Stimulated activated CD8-positive, alpha-beta memory T cell treated with anti-CD3 and anti-CD28 coated beads, Interleukin-2, amount 100 ng/mL, for 48 hours (primary cell): ENCODE measurements around the gene NPHP4.
"Not testable (repeated sequence)": the region's sequence is repeated elsewhere in the genome, so short reads cannot be mapped to it uniquely, and the experiment has no call there.

Source experiments
- DNase-seq, 2 donors: peaks; one replicate each; pipeline ENCODE4 v3.0.0-alpha.2; 2020; ENCODE audit warnings: low read depth in 2 of 2

NPHP4 gene

GRCh38 chr1:6024376-6024775, 32.2 kb upstream of the NPHP4 start:
- no peak for DNase-seq

GRCh38 chr1:6023346-6023745, 31.1 kb upstream of the NPHP4 start:
- DNase-seq, result no peak

- DNase-seq, result no peak
These were observed 30.0 kb upstream of the NPHP4 start for GRCh38 chr1:6022193-6022592.

DNA sequence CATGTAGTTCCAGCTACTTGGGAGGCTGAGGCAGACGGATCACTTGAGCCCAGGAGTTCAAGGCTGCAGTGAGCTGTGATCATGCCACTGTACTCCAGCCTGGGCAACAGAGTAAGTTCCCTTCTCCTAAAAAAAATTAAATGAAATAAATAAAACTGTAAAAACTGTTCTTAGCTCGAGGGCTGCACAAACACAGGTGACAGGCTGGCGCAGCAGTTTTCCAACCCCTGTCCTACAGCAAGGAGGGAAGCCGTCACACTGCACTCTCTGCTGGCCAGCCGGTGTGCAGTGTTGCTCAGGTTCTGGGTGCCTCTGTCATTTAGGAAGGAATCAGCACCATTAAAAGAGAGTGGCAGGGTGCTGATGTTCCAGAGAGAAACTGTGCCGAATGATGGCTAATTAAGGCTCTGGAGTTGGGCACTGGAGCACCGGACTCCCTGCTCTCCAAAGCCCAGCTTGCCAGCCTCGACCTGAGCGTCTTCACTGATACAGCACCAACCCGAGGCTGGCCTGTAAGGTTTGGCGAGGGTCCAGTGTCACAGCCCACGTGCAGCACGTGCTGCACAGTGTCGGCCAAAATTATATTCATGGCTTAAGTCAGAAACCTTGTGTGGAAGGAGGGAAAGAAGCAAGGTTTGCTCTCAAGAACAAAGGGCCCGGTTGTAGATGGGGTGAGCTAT, 27.1 kb upstream of the NPHP4 start:
- no peak for DNase-seq

DNA sequence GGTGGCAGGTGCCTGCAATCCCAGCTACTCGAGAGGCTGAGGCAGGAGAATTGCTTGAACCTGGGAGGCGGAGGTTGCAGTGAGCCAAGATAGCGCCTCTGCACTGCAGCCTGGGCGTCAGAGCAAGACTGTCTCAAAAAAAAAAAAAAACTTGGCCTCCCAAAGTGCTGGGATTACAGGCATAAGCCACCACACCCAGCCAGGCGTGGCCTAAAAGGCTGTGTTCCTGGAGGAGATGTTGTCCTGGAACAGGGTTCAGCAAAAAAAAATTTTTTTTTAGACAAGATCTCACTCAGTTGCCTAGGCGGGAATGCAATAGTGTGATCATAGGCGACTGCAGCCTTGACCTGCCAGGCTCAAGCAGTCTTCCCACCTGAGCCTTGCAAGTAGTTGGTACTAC, 25.4 kb upstream of the NPHP4 start:
- DNase-seq, result not testable (repeated sequence)

DNA sequence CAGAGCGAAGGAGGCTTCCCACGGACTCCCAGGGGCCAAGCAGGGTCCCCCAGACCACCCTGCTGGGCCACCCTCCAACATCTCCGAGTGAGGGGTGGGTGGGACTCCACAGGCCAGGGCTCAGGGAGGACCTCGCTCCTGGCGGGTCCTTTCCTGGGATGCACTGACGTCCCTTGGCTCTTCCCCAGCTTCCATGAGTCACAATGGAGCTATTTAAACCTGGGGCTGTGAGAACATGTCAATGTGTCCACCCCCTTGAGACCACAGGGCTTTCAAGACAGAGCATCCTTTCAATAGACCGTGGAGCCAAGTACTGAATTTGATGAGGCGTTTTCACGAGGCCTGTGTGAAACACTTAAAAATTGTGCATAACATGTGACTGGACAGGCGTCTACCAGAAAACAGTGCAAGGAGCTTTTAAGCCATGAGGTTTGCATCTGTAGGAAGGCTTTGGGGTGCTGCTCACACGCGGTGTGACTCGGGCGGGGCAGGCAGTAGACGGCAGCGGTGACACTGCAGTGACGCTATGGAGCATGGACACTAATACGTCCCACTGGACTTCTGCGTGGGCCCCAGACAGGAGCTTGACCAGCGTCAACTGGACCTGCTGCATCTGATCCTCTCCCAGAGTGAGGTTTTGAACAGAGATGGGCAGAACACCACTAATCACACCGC, 24.1 kb upstream of the NPHP4 start:
- DNase-seq, result no peak

DNA sequence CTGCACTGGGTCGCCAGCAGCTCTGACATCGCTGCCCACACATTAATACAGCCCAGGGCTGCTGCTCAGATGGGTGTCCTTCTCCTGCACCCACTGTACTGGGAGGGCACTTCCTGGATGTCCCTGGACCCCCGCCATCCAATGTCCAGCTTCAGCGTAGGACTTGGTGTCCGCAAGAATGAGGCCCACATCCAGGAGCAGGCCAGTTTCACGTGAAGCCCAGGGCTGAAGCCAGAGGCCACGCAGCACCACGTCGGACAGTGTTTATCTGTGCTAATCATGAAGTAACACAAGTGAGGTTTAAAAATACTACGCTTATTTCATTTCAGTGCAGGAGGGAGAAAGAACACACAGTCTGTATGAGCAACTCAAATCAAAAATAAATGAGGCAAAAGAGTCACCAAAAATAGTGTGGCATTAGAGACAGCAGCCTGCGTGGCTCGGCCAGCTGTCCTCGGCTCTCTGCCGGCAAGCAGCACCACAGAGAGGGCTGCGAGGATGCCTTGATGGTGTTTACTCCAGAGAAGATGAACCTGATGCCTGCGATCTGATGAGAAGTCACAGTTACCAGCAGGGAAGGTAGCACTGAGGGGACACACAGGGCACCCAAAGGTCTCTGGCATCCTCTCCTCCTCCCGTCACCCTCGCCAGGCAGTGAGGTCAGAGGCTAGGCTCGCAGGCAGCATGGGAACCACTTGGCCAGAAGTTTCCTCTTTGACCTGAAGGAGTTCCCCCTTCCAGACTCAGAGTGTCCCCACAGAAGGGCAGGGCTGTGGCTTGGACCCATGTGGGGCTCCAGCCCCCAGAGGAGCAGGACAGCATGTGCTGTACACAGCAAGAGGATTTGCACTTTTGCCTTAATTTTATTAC, 22.1 kb upstream of the NPHP4 start:
- no peak for DNase-seq

DNA sequence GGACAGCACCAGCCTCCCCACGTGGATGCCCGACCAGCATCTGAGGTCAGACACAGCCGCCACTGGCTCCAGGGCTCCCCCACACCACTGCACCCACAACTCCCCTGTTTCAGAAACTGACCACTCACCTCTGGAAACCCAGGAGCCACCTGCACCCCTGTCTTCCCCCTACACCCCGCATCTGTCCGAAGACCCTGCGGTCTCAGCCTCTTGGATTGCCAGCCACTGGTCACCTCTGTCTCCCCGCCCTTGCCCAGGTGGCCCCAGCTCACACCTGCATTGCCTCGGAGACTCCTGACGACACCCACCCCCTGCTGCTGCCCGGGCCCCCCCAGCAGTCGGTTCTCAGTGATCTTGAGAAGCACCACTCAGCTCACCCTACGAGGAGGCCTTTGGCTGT, 21.3 kb upstream of the NPHP4 start:
- DNase-seq, result no peak

- DNase-seq, result no peak
These were observed 20.5 kb upstream of the NPHP4 start for GRCh38 chr1:6012529-6013318.

- DNase-seq, result no peak
These were observed 19.7 kb upstream of the NPHP4 start for GRCh38 chr1:6011946-6012258.

GRCh38 chr1:6011161-6011945, 19.1 kb upstream of the NPHP4 start:
- no peak for DNase-seq

GRCh38 chr1:6010554-6010953, 18.3 kb upstream of the NPHP4 start:
- no peak for DNase-seq

DNA sequence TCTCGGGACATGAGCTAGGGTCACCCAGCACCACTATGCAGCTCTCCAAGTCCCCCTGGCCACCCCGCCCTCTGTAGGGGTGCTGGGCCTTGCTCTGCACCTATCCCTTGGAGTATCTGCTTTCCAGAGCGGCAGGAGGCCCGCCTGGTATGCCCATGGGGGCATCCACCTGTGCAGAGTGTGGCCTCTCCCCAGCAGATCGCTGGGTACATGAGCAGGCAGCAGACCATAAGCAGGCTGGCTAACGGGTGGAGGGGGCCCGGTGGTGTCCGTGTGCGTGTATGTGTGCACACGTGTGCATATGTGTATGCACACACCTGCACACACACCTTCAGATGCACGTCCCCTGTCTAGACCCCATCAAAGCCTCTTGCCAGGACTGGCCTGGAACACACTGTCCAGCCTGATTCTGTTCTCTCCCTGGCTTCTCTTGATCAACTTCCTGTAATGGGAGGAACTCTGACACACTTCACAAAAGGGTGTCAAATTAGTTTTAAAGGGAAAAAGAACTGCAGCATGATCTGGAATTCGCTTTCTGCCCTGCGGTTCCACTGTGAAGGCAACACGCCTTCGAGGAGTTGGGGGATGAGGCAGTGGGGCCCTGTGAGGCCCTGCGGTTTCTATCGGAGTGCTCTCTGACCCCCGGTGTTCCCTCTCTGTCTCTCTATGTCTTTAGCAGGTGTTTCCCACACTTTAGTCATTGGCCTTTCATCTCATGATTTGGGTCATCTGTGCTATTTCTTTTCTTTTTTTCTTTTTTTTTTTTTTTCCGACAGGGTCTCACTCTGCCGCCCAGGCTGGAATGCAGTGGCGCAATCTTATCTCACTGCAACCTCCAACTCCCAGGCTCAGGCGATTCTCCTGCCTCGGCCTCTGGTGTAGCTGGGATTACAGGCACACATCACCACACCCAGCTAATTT, 17.2 kb upstream of the NPHP4 start:
- DNase-seq, result no peak

- no peak for DNase-seq
These were observed 16.5 kb upstream of the NPHP4 start for GRCh38 chr1:6008696-6009095.

DNA sequence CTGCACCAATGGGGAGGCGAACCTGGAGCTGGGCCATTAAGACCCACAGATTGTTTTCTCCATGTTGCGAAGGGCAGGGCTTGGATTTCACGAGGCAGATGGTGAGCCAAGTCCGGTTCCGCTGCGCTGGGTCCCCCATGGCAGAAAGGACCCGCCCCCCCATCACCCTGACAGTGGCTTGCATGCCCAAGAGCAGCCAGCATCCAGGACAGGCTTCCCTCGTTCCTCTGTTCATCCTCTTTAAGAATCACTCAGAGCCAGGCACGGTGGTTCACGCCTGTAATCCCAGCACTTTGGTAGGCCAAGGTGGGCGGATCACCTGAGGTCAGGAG, 15.8 kb upstream of the NPHP4 start:
- no peak for DNase-seq

- DNase-seq, result no peak
These were observed 15.3 kb upstream of the NPHP4 start for GRCh38 chr1:6007318-6008083.

DNA sequence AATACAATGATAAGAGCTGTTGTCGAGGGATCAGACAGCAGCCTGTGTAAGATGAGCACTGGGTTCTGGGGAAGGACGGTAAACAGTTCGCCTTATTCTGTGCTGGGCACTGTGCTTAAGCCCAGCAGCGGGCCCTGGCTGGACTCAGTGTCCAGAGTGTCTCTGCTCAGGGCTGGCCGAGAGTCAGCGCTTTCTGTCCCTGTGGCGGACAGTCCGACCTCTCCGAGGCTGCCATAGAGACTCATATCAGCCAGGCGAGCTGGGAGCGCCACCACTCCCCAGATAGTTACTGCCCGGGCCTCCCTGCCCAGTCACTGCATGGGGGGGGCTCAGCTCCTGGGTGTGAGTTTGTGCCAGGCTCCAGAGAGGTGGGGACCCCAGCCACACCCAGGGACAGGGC, 14.7 kb upstream of the NPHP4 start:
- no peak for DNase-seq

GRCh38 chr1:6005276-6005917, 13.2 kb upstream of the NPHP4 start:
- no peak for DNase-seq
